H1 (cell line): ENCODE measurements around the gene LRRC17.

Source experiments
- CBX5 ChIP-seq: fragments of 300-800, 300-1000 bp; sonication (generic); IDR thresholded peaks from 2 replicates; pipeline ENCODE4 v1.7.1; 2016; ENCODE audit warnings: antibody characterized with exemption, low read length, low read depth
- CHD2 ChIP-seq: IDR thresholded peaks from 2 replicates; pipeline ENCODE4 v1.6.1; 2012; ENCODE audit warnings: low read length, improper control_type of control experiment
- EGR1 ChIP-seq: IDR thresholded peaks from 2 replicates; pipeline ENCODE4 v1.6.1; 2011; ENCODE audit warnings: low read depth, low read length, borderline replicate concordance
- EP300 ChIP-seq, 2 experiments: IDR thresholded peaks; 1 replicate in 1 of 2; 2 replicates in 1 of 2; pipeline ENCODE4 v1.6.1; 2011 to 2012; ENCODE audit warnings: low read depth in 2 of 2, low read length in 2 of 2, mild to moderate bottlenecking in 2 of 2, borderline replicate concordance in 1 of 2, inconsistent platforms in 1 of 2, moderate library complexity in 1 of 2
- EZH2 ChIP-seq: fragments of 200-600 bp; sonication (generic); IDR thresholded peaks from 2 replicates; pipeline ENCODE4 v1.7.1; 2012; ENCODE audit warnings: low read depth, mild to moderate bottlenecking, moderate library complexity, low read length, inconsistent platforms; ENCODE audit not compliant: severe bottlenecking
- POLR2A ChIP-seq, 2 experiments: IDR thresholded peaks; 1 replicate in 1 of 2; 2 replicates in 1 of 2; pipeline ENCODE4 v1.6.1; 2011; ENCODE audit warnings: low read depth in 2 of 2, low read length in 2 of 2, mild to moderate bottlenecking in 2 of 2; ENCODE audit errors: control extremely low read depth in 1 of 2
- RXRA ChIP-seq: IDR thresholded peaks from 2 replicates; pipeline ENCODE4 v1.6.1; 2011; ENCODE audit warnings: low read depth, mild to moderate bottlenecking, low read length, moderate library complexity; ENCODE audit not compliant: insufficient read depth
- TAF7 ChIP-seq: optimal IDR thresholded peaks from 2 replicates; pipeline ENCODE3; 2011; ENCODE audit warnings: low read depth, mild to moderate bottlenecking, inconsistent platforms, low read length, moderate library complexity, borderline replicate concordance
- TCF12 ChIP-seq: IDR thresholded peaks from 2 replicates; pipeline ENCODE4 v1.6.1; 2011; ENCODE audit warnings: low read depth, mild to moderate bottlenecking, low read length
- TEAD4 ChIP-seq: IDR thresholded peaks from 2 replicates; pipeline ENCODE4 v1.6.1; 2012; ENCODE audit warnings: low read depth, low read length, inconsistent platforms, mixed read lengths
- TF ChIP-seq, protein P1 (sequence below), 3 experiments: IDR thresholded peaks; 1 replicate in 2 of 3; 2 replicates in 1 of 3; pipeline versions ENCODE4 v1.5.1 to v1.6.1; 2011; ENCODE audit warnings: low read length in 3 of 3, mild to moderate bottlenecking in 3 of 3, inconsistent platforms in 2 of 3, low read depth in 1 of 3, moderate library complexity in 1 of 3; ENCODE audit not compliant: insufficient read depth in 1 of 3; ENCODE audit errors: control extremely low read depth in 1 of 3

GRCh38 chr7:102951839-102952238, 39.0 kb downstream of the LRRC17 start:
- TF ChIP-seq TCF12: no peak
- TF ChIP-seq TAF7: no peak
- TF ChIP-seq, protein P1, sequence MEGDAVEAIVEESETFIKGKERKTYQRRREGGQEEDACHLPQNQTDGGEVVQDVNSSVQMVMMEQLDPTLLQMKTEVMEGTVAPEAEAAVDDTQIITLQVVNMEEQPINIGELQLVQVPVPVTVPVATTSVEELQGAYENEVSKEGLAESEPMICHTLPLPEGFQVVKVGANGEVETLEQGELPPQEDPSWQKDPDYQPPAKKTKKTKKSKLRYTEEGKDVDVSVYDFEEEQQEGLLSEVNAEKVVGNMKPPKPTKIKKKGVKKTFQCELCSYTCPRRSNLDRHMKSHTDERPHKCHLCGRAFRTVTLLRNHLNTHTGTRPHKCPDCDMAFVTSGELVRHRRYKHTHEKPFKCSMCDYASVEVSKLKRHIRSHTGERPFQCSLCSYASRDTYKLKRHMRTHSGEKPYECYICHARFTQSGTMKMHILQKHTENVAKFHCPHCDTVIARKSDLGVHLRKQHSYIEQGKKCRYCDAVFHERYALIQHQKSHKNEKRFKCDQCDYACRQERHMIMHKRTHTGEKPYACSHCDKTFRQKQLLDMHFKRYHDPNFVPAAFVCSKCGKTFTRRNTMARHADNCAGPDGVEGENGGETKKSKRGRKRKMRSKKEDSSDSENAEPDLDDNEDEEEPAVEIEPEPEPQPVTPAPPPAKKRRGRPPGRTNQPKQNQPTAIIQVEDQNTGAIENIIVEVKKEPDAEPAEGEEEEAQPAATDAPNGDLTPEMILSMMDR (IDR thresholded peaks at IDR 0.05; ENCODE audit: control extremely low read depth in 1 of 3, insufficient read depth in 1 of 3, low read depth in 1 of 3, low read length in 3 of 3): no peak
- no peak for TF ChIP-seq EP300 (IDR thresholded peaks at IDR 0.05; ENCODE audit: borderline replicate concordance in 1 of 2, low read depth in 2 of 2, low read length in 2 of 2)
- TF ChIP-seq EGR1: no peak
- TF ChIP-seq POLR2A (IDR thresholded peaks at IDR 0.05; ENCODE audit: control extremely low read depth in 1 of 2, low read depth in 2 of 2, low read length in 2 of 2): no peak
- TF ChIP-seq TEAD4: no peak
- TF ChIP-seq EZH2: no peak
- no peak for TF ChIP-seq RXRA
- TF ChIP-seq CBX5: no peak
- TF ChIP-seq CHD2: no peak
